COLO829 (cell line): Measurements from ENCODE around the gene GTF2F2.
A peak's percentile ranks its signal among the peaks of the same experiment; 100 is the strongest.

Source experiments
- DNase-seq: peaks from one replicate; pipeline ENCODE4 v3.0.0; 2012; ENCODE audit warnings: low spot score

The GTF2F2 gene

GRCh38 chr13:45119991-45120864 is at the start of gene GTF2F2:
TSS of gene GTF2F2 (plus strand) at chr13:45120510. CDS start at chr13:45120656, 146 bp downstream.
- peak; percentile 90 for DNase-seq

- no peak for DNase-seq
These were observed 46.5 kb upstream of the GTF2F2 start for GRCh38 chr13:45073809-45074208.

GRCh38 chr13:45074721-45075120 is 45.6 kb upstream of the GTF2F2 start:
- no peak for DNase-seq

GRCh38 chr13:45078003-45078402 is 42.3 kb upstream of the GTF2F2 start:
- DNase-seq = no peak

GRCh38 chr13:45082964-45083363 is 37.3 kb upstream of the GTF2F2 start:
- no peak for DNase-seq

- no peak for DNase-seq
These were observed 35.8 kb upstream of the GTF2F2 start for GRCh38 chr13:45084515-45084914.

GRCh38 chr13:45086484-45086883 is 33.8 kb upstream of the GTF2F2 start:
- no peak for DNase-seq

GRCh38 chr13:45092663-45093062 is 27.6 kb upstream of the GTF2F2 start:
- DNase-seq = no peak

- DNase-seq = no peak
These were observed 19.6 kb upstream of the GTF2F2 start for GRCh38 chr13:45100573-45101262.

- DNase-seq = no peak
These were observed 18.8 kb upstream of the GTF2F2 start for GRCh38 chr13:45101327-45102018.

GRCh38 chr13:45102136-45102507 is 18.2 kb upstream of the GTF2F2 start:
- peak; percentile 84 for DNase-seq

- DNase-seq = no peak
These were observed 16.9 kb upstream of the GTF2F2 start for GRCh38 chr13:45103449-45103848.

- no peak for DNase-seq
These were observed 16.0 kb upstream of the GTF2F2 start for GRCh38 chr13:45104261-45104660.

- DNase-seq = no peak
These were observed 14.4 kb upstream of the GTF2F2 start for GRCh38 chr13:45105895-45106294.

GRCh38 chr13:45107539-45107938 is 12.8 kb upstream of the GTF2F2 start:
- DNase-seq = no peak

GRCh38 chr13:45108716-45109101 is 11.6 kb upstream of the GTF2F2 start:
- DNase-seq = no peak

GRCh38 chr13:45109102-45109720 is 11.1 kb upstream of the GTF2F2 start:
- DNase-seq = no peak

GRCh38 chr13:45113233-45114224 is 6.8 kb upstream of the GTF2F2 start:
- no peak for DNase-seq

- DNase-seq = no peak
These were observed 780 bp upstream of the GTF2F2 start for GRCh38 chr13:45119469-45119990.

- DNase-seq = no peak
These were observed 889 bp downstream of the GTF2F2 start for GRCh38 chr13:45120967-45121831.
